Muscle of back (tissue), 11 donors: Measurements from ENCODE around the gene TFDP2. TPM values are rescaled to one million over a fixed set of nuclear protein-coding genes. Genes with fewer than 3 reads are reported as not detected.
"Not testable (repeated sequence)": the region's sequence is repeated elsewhere in the genome, so short reads cannot be mapped to it uniquely, and the experiment has no call there.

Experiments used
- DNase-seq, 3 donors: peaks; one replicate each; pipeline versions ENCODE4 v3.0.0 to v3.0.0-alpha.2; 2013
- polyA plus RNA-seq, 10 donors: library from polyadenylated mRNA; unstranded; fragments of 120-200 nt; gene quantifications; one replicate each; pipeline ENCODE4 v1.2.1, GENCODE V29; 2013; ENCODE audit not compliant: insufficient read length in 10 of 10

TFDP2 gene
- polyA plus RNA-seq, 10 donors: 20.0 to 49.8 (median 39.7) TPM

DNA sequence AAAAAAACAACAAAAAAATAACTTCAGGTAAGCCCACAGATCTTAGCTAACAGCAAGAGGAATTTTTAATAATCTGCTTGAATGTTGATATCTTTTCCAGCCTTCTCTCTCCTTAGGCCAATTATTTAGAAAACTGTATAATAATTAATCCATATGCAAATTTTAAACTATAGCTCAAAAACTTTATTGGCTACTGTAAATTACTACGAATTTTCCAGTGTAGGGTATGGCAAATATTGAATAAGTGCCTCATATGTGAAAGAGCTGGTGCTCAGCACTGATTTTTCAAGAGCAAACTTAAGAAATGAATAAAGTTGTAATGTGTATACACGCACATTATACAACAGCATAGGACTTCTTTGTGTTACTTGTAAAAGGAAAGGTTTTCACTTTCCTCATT, 123.0 kb downstream of the TFDP2 start:
- DNase-seq: no peak

DNA sequence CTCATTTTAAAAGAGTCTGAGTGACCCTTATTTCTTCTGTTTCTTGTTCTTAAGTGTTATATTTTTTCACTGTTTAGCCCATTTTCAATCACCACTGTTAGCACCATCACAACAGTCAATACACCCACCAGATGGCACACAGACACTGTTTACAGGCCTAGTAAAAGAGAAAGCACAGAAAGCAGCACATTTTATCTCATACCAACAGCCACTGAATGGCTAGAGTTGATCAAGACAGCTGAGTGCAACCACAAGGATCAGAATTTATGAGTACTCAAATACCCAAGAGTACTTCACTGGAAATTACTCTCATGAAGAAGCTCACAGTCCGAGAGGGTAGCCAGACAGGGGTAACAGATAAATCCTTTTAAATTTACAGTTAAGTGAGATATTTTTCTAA, 127.0 kb downstream of the TFDP2 start:
- peak in 1 of 3 donors; percentile 20 for DNase-seq

DNA sequence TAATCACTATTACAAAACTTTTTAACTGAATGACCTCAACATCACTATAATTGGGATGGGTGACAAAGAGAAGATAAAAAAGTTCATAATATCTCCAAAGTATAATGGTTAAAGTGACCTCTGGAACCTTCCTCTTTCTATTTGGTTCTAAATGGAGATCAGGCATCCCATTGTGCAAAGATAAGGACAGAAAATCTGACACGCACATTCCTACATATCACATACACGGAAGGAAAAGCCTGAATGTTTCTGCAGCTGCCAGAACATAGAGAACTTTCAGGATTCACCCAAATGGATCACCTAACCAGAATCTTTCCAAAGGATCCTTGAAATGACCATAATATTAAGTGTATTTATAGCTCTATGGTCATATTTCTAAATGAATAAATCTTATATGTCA, 128.2 kb downstream of the TFDP2 start:
- DNase-seq: no peak

DNA sequence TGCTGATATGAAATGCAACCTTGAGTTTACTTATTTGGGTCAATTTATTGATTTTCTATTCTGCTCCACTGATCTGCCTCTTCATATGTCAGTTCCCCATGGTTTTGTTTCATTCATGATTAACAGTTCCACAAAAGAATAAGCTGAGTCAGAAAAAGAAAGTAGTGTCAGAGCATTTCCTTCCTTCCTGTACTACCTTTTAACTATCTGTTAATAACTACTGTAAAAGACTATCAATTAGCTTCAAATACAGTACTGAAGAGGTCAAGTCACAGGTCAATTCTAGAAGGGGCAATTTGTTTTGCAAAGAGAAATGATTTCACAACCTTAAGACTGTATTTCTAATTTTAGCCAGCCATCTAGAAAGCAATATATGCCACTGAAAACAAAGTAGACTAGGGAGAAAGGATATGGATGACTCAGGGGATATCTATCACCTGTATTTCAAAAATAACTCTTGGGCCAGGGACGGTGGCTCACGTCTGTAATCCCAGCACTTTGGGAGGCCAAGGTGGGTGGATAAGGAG, 129.5 kb downstream of the TFDP2 start:
- DNase-seq: no peak

- DNase-seq: no peak
These were observed 135.4 kb downstream of the TFDP2 start for GRCh38 chr3:142013993-142014392.

- DNase-seq: peak; percentile 22 to 61 (median 39)
These were observed 135.9 kb downstream of the TFDP2 start for GRCh38 chr3:142013326-142013980.

DNA sequence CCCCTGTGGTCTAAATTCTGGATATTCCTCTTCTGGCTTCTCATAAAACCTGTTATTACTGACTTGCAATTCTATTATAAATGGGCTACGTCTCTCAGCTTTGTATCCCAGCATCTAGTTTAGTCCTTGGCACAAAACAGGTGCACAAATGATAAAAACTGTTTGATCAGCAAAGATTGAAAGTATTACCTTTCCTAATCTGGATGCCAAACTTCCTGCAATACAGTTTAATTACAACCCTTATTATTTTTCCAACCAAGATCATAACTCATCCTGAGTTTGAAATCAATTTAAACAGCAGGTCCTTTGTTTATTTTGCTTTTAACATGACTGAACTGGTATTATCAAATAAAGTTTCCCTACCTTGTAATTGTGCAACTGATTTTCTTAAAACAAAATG, 140.3 kb downstream of the TFDP2 start:
- DNase-seq: no peak

- DNase-seq: no peak
These were observed 141.5 kb downstream of the TFDP2 start for GRCh38 chr3:142007710-142008399.

DNA sequence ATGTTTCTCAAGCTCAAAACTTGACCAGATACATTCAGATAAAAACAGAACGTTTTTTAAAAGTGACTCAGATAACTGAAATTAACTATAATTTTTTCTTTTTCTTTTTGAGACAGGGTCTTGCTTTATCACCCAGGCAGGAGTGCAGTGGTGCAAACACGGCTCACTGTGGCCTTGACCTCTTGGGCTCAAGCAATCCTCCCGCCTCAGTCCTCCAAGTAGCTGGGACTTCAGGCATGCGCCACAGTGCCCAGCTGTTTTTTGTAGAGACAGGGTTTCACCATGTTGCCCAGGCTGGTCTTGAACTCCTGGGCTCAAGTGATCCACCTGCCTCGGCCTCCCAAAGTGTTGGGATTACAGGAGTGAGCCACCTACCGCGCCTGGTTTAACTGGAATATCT, 144.4 kb downstream of the TFDP2 start:
- not testable (repeated sequence) for DNase-seq

DNA sequence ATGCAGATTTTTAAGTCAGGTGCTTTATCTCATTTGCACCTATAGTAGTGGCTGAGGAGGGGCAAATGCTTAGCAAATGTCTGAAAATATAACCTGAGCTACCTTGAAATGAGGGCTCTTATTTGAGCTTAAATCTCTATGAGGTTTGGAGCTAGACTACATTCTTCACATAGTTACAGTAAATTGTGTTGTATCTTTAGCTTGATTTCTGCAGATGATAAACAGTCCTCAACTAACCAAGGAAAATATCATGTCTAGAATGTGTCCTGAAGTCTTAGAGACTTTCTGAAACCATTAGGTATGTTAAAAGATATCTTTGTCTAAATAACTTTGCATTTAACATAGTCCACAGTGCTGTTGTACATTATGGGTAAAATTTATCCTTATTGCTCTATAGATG, 145.3 kb downstream of the TFDP2 start:
- no peak for DNase-seq

DNA sequence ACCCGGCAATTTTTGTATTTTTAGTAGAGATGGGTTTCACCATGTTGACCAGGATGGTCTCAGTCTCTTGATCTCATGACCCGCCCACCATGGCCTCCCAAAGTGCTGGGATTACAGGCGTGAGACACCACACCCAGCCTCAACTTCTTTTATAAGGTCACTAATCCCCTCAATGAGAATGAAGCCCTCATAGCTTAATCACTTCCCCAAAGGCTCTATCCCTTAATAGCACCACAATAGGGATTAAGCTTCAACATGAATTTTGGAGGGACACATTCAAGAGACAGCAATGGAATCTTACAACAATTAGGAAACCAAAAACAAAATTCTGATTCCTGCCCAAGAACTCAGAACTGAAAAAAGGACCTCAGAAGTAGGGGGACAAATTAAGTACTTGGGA, 146.1 kb downstream of the TFDP2 start:
- no peak for DNase-seq

- DNase-seq: no peak
These were observed 148.9 kb downstream of the TFDP2 start for GRCh38 chr3:142000325-142000870.

- DNase-seq: peak; percentile 8 to 26 (median 11)
These were observed 150.6 kb downstream of the TFDP2 start for GRCh38 chr3:141998669-141999290.

- no peak for DNase-seq
These were observed 152.9 kb downstream of the TFDP2 start for GRCh38 chr3:141996437-141996836.

DNA sequence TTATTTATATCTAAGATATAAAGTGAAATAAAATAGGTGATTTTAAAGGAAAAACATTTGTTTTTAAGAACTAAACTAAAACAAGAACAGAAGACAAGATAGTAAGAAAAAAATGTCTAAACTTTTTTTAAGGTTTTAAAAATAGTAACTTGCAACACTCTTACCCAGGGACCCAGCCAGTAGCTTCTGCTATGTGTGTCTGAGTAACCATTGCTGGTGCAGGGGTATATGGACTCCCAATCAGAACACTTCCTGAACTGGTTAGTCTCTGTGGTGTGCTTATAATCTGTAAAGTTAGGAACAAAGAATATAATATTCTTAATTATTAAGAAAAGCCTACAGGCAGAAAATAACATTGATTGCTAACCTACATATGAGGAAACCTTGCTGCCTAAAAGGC, 154.5 kb downstream of the TFDP2 start:
- no peak for DNase-seq

DNA sequence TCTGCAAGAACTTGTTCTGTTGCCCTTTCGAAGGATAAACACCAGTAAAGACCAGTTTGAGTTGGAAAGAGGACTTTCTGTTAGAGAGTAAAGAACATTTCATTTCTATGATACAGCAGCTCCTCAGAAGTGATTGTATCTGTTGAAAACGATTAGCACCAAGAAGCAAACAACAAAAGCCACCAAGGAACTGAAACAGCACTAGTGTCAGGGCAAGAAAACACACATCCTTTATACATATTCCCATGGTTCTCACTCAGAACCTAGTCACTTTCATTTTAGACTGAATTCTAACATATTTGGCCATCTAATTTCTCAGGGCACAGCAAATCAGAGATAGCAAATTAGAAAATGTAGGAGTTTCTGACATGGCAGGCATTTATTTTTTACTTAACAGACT, 156.8 kb downstream of the TFDP2 start:
- no peak for DNase-seq

DNA sequence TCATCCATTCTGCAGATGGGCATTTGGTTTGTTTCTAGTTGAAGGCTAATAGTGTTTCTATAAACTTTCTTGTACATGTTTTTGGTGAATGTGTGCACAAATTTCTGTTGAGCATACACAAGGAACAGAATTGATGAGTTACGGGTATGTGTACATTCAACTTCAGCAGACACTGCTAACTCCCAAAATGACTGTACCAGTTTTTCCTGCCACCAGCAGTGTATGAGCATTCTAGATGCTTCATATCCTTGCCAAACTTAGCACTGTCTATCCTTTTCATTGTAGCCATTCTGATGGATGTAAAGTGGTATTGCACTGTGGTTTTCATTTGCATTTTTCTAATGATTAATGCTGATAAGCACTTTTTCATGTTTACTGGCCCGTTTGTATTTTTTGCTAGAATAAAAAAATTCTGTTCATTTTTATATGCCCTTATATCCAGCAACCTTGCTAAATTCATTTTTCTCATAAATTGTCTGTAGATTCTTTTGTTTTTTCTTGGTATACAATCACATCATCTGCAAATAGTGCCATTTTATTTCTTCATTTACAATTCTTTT, 162.7 kb downstream of the TFDP2 start:
- no peak for DNase-seq

GRCh38 chr3:141981084-141981483, 168.3 kb downstream of the TFDP2 start:
- no peak for DNase-seq

DNA sequence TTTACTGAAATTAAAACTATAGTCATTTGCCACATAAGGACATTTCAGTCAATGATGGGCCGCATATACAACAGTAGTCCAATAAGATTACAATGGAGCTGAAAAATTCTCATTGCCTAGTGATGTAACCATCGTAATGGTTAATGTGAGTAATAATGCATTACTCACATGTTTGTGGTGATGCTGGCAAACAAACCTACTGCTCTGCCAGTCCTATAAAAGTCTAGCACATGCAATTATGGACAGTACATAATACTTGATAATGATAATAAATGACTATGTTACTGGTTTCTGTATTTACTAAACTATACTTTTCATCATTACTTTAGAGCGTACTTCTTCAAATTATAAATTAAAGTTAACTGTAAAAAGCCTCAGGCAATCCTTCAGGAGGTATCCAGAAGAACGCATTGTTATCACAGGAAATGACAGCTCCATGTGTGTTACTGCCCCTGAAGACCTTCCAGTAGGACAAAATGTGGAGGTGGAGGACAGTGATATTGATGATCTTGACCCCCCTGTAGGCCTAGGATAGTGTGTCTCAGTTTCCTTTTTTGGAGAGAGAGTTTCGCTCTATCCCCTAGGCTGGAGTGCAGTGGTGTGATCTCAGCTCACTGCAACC, 170.2 kb downstream of the TFDP2 start:
- DNase-seq: peak in 1 of 3 donors; percentile 28

- not testable (repeated sequence) for DNase-seq
These were observed 174.6 kb downstream of the TFDP2 start for GRCh38 chr3:141974777-141975176.

DNA sequence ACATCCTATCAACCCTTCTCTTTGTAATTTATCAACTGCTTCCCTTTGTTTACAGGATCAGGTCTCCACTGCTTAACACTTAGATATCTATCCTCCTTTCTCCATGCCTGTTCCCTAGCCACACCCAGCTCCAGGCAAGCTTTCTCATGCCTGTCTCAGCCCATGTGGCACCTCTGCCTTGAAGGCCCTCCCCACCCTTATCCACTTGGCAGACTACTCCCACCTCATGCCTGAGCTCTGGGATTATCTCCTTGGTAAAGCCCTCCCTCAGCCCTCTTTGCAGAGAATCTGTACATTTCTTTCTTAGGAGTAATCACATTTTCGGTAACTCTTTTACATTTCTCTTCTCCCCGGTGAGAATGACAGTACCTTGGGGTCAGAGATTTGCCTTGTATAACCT, 176.9 kb downstream of the TFDP2 start:
- no peak for DNase-seq

DNA sequence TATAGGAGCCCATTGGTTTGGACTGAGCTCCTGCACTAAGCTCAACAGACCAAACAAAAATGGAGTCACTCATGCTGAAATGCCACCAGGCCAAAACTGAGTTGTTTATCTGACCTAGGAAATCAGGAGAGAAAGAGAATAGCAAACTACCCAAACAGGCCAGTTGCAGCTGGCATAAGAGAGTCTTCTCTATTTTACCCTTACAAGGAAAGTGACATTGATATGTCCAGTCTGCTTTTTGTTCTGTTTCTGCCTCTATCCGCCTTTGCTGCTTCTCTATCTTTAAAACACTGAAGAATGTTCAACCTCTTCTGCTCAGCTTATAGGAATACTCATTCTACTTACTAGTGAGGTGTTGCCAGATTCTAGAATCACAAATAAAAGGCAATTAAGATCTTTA, 177.8 kb downstream of the TFDP2 start:
- no peak for DNase-seq
